Stimulated activated CD4-positive, alpha-beta T cell treated with anti-CD3 and anti-CD28 coated beads, Interleukin-12 subunit alpha, Interleukin-12 subunit beta, amount 100 ng/mL, for 48 hours (primary cell): ENCODE measurements around the gene CCN5.
"Not testable (repeated sequence)": the region's sequence is repeated elsewhere in the genome, so short reads cannot be mapped to it uniquely, and the experiment has no call there.

Experiments used
- DNase-seq, 3 donors: peaks; one replicate each; pipeline ENCODE4 v3.0.0-alpha.2; 2020; ENCODE audit warnings: low read depth in 2 of 3, low spot score in 1 of 3

CCN5 gene

DNA sequence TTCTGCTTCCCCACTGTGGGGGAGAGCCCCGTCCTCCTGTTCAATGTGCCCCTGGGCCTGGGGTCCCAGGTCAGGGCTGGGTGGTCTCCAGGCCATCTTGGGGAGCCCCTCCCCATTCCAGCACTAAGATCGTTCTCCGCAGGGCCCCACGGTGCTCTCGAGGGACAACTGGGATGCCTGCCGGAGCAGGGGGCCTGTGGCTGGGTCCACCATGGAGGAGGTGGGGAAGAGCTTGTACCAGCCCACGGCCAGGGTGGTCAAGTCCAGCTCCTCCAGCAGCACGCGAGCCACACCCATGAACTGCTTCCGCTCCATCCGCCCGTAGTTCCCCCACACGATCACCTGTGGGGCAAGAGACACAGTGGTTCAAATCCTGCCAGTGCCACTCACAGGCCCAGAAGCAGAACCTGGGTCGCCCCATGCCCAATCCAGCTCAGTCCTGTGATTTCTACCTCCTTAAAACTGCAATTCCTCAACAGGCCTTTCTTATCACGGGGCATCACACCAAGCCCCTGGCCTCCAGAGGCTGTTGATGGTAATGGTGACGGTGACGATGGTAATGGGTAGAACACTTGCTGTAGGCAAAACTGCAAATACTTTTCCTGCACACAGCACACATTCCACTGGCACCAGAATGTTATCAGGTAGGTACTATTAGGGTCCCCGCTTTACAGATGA is 41.0 kb downstream of the CCN5 start:
- no peak for DNase-seq

DNA sequence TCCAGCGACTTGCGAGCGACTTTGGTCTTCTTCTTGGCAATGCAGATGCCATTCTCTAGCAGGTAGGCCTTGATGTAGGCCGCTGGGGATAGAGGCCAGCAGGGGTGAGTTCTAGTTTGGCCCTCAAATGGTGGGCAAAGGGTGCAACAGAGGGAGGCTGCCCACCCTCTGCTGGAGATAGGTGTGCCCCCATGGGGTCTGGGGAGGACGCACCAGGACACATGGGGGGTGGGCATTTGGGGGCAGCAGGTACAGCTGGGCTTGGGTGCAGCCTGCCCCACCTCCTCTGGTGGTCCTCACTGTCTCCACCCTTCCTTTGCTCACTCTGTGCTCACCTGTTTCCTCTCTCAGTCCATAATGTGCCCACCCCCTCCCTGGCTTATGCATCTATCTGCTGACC is 41.8 kb downstream of the CCN5 start:
- DNase-seq = no peak

DNA sequence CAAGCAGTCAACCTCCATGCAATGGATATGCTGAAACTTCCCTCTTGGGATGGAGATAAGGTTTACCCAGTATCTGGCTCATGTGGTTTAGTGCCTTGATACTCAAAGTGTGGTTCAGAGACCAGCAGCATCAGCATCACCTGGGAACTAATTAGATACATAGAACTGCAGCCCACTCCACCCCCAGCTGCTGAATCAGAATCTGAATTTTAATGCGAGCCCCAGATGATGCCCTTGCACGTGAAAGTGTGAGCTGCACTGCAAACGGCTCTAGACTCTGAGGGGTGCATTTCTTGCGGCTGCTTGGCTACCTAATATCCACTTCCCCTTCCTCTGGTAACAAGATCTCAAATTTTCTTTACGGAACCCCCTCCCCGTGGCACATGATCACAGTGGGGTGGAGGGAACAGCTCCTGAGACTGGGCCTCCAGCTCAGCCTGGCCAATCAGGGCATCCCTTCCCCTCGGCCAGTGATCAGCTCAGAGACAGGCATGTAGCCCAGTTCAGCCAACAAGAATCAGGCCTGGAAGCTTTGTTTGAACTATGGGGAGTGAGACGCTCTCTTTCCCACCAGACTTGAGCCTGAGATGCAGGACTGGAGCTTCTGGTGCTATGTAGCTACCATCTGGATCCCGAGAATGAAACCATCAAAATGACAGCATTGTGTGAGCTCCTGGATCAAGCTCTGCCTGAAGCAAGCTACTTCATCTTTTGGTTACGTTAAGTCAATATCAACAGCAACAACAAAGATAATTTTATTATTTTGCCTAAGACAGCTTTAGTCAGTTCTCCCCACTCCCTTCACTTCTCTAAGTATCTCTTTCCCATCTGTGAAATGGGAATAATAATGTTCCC is 43.3 kb downstream of the CCN5 start:
- DNase-seq = no peak

DNA sequence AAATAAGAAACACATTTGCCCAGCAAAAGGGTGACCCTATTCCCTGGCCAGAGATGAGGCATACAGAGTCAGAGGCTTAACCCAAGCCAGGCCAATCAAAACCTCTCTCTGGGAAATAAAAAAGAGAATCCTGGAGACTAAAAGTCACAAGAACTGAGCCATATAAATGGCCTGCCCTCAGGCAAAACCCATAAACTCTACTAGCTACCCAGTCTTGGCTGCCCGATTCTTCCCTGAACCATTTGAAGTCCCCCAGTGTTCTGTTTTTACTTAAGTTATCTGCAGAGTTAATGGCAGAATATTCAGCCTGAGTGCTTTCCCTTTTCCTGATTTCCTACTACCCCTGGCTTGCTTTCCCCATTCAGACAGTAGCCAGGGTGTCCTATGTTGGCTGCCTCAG is 44.4 kb downstream of the CCN5 start:
- DNase-seq = no peak

DNA sequence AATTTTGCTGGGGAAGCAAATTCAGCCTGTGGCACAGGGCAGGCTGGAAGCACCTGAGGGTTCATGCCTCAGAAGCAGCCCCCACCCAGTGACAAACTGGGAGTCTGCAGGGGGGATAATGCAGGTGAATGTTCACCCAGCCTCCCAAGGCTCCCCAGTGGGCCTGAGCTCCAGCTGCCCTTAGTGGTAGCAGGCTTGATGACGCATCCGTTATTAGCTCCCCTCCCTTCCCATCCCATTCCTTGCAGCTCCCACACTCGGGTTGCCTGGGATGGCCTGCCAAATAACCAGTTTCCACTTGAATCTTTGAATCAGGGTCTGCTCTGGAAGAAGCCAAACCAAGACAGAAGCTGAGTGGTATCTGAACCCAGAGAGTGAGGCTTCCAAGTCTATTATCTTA is 46.3 kb downstream of the CCN5 start:
- DNase-seq = no peak

DNA sequence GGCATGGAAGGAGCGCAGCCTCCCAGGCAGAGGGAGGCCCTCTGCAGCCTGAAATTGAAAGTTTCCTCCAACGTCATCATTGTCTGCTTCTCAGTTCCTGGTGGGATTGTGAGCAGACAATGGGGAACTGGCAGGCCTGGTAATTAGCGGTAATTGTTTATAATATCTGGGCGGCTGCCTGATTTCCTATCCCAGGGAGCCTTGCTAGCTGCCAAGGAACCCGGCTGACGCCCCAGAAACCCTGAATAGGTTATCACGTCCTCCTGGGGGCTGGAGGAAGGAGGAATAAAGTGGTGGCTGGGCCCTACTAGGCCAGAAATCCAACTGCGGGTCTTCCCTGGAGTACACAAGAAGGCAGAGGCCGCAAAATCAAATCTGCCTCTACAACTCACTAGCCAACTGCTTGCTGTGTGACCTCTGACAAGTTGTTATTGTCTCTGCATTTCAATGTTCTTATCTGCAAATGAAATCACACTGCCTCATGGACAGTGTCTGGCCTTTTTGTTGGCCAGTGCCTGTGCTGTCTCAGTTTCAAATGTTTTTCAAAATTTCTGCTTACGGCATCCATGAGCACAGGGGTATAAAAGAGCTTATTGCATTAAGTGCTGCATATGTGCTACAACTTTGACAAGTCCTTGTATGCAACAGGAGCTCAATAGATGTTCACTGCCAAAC is 47.4 kb downstream of the CCN5 start:
- no peak for DNase-seq

DNA sequence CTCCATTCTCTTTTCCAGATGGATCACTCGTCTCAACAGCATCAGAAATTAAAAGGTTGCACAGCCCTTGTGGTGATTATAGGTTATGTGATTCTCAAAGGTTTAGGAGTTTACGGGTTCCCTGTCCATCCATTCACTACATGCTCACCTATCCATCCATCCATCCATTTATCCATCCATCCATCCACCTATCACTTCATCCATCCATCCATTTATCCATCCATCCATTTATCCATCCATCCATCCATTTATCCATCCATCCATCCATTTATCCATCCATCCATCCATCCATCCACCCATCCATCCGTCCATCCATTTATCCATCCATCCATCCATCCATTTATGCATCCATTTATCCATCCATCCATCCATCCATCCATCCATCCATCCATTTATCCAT is 48.6 kb downstream of the CCN5 start:
- not testable (repeated sequence) for DNase-seq

DNA sequence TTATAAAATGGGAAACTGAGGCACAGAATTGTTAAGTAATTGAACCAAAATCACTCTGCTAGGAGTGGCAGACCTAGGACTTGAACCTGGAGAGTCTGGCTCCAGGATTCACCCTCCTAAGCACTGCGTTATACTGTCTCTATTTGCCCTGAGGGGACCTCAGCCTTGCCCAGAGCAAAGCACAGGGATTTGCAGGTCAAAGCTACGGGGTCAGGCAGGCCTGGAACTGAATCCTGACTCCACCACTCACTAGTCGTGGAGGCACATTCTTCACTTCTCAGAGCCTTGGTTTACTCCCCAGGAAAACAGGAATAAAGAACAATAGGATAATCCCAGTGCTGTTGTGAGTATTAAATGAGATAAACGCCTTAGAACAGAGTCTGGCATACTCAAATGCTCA is 49.9 kb downstream of the CCN5 start:
- DNase-seq = no peak

DNA sequence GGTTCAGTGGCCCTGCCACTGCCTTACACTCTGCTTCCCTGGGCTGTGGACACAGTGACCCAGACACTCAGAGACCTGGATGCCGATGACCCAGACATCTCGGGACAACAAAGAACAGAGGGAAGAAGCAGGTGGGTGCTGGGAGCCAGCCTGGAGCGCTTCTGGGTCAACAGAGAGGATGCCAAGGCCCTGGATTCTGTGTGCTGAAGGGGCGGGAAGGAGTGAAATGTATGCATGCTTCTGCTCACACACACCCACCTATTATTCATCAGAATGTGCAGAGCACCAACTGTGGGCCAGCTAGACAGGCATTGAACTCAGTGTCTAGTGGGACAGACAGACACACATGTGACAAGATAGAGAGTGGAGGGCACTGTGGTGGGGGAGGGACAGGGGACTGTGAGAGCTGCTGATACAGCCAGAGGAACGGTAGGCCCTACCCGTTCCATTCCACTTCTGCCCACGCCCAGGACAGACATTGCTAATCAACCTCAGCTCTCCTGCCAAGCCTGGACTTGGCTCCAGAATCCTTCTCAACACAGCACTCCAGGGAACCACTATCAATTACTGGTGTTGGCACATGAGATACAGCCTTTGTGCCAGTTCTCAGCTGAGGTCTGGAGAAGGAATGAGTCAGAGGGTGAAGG is 50.7 kb downstream of the CCN5 start:
- DNase-seq = no peak

DNA sequence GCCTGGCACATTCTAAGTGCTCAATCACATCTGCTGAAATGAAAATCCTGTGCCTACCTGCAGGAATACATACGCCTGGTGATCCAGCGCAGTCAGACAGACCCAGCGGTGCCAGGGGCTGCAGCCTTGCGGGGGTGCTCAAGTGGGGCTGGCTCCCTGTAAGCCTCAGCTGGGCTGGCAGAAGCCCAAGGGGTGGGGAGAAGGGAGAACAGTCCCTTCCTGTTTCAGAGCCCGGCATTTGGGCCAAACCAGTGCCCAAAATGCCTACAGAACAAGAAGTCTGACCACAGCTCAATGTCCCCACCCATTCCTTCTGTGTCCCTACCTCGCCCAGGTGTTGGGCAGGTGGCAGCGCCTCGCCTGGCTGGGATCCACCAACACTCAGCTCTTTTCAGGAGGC is 53.1 kb downstream of the CCN5 start:
- DNase-seq = no peak

DNA sequence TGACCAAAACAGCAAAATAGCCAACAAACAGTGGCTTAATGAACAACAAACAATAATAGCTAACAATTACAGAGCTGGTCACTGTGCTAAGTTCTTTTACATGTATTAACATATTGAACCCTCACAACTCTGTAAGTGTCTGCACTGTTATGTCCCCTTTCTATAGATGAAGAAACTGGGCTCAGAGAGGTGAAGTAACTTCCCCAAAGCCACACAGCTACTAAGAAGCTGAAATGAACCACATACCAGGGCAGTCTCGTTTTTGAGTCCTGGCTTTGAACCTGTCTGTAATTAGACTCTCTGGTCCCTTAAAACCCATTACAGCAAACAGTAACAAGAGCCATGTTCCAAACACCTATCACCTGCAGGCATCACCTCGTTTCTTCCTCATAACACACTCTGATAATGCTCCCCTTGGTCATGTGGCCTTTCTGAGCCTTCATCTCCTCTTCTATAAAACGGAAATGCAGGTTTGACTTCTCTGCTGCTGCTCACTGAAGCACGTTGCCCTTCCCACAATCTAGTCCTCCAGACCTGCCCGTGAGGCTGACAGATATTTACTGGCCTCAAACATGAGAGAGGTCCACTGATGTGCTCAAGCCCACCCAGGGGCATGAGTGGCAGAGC is 53.8 kb downstream of the CCN5 start:
- no peak for DNase-seq

DNA sequence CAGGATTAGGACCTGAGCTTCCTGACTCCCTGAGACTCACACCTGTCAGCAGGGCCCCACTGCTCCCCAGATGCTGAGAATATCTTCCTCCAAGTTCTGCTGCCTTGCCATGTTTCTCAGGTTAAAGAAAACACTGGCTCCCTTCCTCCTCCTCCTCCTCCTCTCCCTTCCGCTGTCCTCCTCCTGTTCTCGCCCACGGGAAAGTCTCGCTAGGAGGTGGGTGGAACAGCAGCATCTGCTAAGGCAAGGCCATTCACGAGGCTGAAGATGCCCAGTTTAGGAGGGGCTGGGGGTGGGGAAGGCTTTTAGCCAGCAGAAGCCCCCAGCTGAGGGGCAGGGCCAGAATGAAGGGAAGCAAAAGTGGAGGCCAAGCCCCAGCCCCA is 54.3 kb downstream of the CCN5 start:
- no peak for DNase-seq

DNA sequence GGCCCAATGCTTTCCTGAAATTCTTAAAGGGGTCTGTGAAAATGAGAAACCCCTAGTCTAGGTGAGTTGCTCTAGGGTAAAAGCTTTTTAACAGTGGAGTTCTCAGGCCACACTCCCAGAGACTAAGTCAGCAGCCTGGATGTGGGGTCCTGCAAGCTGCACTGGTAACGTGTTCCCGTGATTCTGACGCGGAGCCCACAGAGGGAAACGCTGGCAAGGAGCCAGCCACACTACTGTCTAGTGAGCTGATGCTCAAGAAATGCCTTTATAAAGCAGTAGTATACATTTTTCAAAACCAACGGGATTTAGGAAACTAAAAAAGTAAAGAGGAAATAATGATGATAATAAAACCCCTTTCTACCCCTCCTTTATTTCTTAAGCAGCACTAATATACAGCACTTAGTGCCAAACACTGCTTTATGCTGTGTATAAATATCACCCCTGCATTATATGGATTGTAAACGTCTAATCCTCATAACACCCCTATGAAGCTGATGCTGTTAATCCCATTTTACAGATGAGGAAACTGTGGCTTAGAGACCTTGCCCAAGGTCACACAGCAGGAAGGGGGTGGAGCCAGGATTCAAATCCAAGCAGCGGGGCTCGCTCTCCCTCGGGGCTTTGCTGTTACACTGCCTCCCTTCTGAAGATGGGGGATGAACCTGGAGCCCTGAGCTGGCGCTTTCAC is 55.5 kb downstream of the CCN5 start:
- no peak for DNase-seq

DNA sequence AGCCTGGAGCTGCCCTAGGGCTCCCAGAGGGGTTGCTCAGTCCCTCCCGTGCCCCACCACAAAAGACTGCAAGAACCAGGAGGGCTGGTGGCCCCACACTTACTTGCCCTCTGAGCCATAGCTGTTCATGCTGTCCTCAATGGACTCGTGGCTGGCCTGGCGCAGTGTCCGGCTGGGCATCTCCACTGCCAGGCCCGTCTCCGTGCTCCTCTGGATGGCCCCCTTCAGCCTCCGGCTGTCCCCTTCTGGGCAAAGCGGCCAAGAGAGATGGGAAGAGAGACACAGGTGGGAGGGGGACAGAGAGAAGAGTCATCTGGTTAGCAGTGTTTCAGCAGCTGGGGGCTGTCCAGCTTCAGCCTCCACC is 56.0 kb downstream of the CCN5 start:
- no peak for DNase-seq

DNA sequence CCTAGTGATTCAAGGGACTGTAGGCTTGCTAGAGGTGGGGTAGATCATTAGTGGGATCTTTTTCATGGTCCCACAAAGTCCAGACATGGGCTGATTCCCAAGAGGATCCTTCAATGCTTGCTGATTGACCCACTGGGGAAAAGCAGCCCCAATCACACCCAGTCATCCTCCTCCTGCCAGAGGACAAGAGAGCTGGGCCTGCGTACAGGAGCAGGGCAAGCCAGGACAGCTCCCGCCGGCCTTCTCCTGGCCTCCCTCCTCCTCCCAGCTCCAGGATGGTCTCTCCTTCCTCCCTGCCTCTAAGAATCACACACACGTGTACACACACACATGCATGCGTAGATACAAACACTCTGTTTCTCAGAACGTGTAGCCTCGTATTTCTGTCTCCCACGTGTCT is 57.5 kb downstream of the CCN5 start:
- no peak for DNase-seq

DNA sequence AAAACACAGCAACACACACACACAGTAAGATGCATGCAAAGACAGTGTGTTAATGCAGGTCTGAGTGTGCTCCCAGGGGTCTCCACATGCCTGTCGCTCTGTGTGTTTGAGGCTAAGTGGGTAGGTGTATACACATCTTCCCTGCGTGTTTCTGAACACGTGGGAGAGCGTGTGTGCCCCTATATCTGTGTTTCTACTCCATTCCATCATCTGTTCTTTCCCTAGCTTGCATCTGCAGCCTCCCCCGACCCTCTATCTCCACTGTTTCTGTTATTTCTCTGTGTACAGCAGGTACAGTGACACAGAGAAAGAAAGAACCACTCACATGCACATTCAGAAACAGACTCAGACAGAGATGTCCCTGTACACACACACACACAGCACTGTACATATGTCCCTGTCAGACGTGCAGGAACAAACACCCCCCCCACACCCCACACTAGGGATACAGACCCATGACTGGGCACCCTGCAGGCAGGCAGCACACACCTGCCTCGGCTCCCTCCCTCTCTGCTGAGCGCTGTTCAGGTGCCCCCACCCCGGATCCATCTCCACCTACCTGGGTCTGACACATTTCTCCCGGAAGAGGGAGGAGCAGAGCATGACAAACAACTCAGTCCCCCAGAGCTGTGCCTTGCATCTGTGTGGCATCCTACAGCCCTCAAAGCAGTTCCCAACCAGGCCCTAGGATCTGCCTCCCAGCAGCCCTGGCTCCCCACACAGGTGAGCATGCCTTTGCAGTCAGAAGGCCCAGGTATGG is 58.1 kb downstream of the CCN5 start:
- no peak for DNase-seq

DNA sequence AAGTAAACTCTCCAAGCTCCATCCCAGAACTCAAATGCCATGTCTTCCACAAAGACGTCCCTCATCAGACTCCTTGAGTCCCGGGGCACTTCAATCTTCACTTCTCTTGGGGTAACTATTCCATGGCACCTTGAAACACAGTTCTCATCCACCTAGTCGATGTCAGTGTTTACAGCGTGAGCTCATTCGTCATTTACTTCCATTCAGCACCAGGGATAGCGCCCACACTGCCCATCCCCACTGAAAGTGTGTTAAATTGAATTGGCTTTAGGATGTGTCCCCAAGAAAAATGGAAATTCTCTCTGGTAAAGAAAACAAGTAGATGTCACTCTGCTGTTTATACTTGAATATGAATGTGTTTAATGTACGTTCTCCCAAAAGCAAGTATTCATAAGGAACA is 61.8 kb downstream of the CCN5 start:
- no peak for DNase-seq
